NOMO-1 treated with DMSO at 0.1 percent for 48 hours (cell line): ENCODE results near the gene IDH1.
"Not testable (repeated sequence)": the region's sequence is repeated elsewhere in the genome, so short reads cannot be mapped to it uniquely, and the experiment has no call there.

ENCODE experiments used
- DNase-seq: peaks from one replicate; lab custom pipeline; 2025; ENCODE audit not compliant: unreplicated experiment; lab: John Stamatoyannopoulos, UW

Gene IDH1

GRCh38 chr2:208222351-208222750 lies 32.5 kb downstream of the IDH1 start:
- no peak for DNase-seq

- not testable (repeated sequence) for DNase-seq
Measured at GRCh38 chr2:208221873-208222272, 33.0 kb downstream of the IDH1 start.

- no peak for DNase-seq
Measured at GRCh38 chr2:208210688-208211451, 44.0 kb downstream of the IDH1 start.

GRCh38 chr2:208208335-208209085 lies 46.4 kb downstream of the IDH1 start:
- no peak for DNase-seq

GRCh38 chr2:208207769-208208168 lies 47.1 kb downstream of the IDH1 start:
- DNase-seq: no peak

GRCh38 chr2:208204166-208204565 lies 50.7 kb downstream of the IDH1 start:
- DNase-seq: no peak

GRCh38 chr2:208195531-208195930 lies 59.3 kb downstream of the IDH1 start:
- no peak for DNase-seq

GRCh38 chr2:208192611-208193236 lies 62.1 kb downstream of the IDH1 start:
- no peak for DNase-seq

GRCh38 chr2:208189810-208190503 lies 64.9 kb downstream of the IDH1 start, which contains the start of gene C2orf80:
Gene C2orf80, minus strand, starts transcription at chr2:208190030. Its CDS starts 3,044 bp downstream, at chr2:208186986.
- DNase-seq: no peak

- DNase-seq: no peak
Measured at GRCh38 chr2:208189069-208189809, 65.6 kb downstream of the IDH1 start.

- DNase-seq: no peak
Measured at GRCh38 chr2:208186893-208187292, 68.0 kb downstream of the IDH1 start.

- no peak for DNase-seq
Measured at GRCh38 chr2:208186465-208186864, 68.4 kb downstream of the IDH1 start.
